GM15510 (cell line): Measurements from ENCODE around the gene ACMSD.

Source experiments
- POLR2A ChIP-seq: IDR thresholded peaks from 3 replicates; pipeline ENCODE4 v1.6.1; 2011; ENCODE audit warnings: borderline replicate concordance; ENCODE audit not compliant: insufficient read length; ENCODE audit errors: extremely low read depth

The ACMSD gene

GRCh38 chr2:134919341-134920210 is 81.2 kb downstream of the ACMSD start:
- no peak for TF ChIP-seq POLR2A

- no peak for TF ChIP-seq POLR2A
Measured at GRCh38 chr2:134924912-134925311, 86.5 kb downstream of the ACMSD start.

GRCh38 chr2:134926231-134926931 is 88.0 kb downstream of the ACMSD start:
- TF ChIP-seq POLR2A = no peak

GRCh38 chr2:134927195-134927594 is 88.8 kb downstream of the ACMSD start:
- TF ChIP-seq POLR2A = no peak

GRCh38 chr2:134932864-134933526 is 94.6 kb downstream of the ACMSD start:
- no peak for TF ChIP-seq POLR2A

GRCh38 chr2:134933732-134934131 is 95.3 kb downstream of the ACMSD start:
- TF ChIP-seq POLR2A = no peak

- TF ChIP-seq POLR2A = no peak
Measured at GRCh38 chr2:134934150-134934549, 95.7 kb downstream of the ACMSD start.

GRCh38 chr2:134934641-134935040 is 96.2 kb downstream of the ACMSD start:
- no peak for TF ChIP-seq POLR2A

GRCh38 chr2:134936691-134937090 is 98.3 kb downstream of the ACMSD start:
- no peak for TF ChIP-seq POLR2A

- TF ChIP-seq POLR2A = no peak
Measured at GRCh38 chr2:134943540-134943939, 105.1 kb downstream of the ACMSD start.

GRCh38 chr2:134944975-134945374 is 106.6 kb downstream of the ACMSD start:
- no peak for TF ChIP-seq POLR2A

GRCh38 chr2:134946073-134946472 is 107.7 kb downstream of the ACMSD start:
- no peak for TF ChIP-seq POLR2A

- TF ChIP-seq POLR2A = no peak
Measured at GRCh38 chr2:134949981-134950708, 111.7 kb downstream of the ACMSD start.

- no peak for TF ChIP-seq POLR2A
Measured at GRCh38 chr2:134950886-134951285, 112.5 kb downstream of the ACMSD start.
